ENCODE data around the gene FOXD4L1.
"Not testable (repeated sequence)": the region's sequence is repeated elsewhere in the genome, so short reads cannot be mapped to it uniquely, and the experiment has no call there.

DNA sequence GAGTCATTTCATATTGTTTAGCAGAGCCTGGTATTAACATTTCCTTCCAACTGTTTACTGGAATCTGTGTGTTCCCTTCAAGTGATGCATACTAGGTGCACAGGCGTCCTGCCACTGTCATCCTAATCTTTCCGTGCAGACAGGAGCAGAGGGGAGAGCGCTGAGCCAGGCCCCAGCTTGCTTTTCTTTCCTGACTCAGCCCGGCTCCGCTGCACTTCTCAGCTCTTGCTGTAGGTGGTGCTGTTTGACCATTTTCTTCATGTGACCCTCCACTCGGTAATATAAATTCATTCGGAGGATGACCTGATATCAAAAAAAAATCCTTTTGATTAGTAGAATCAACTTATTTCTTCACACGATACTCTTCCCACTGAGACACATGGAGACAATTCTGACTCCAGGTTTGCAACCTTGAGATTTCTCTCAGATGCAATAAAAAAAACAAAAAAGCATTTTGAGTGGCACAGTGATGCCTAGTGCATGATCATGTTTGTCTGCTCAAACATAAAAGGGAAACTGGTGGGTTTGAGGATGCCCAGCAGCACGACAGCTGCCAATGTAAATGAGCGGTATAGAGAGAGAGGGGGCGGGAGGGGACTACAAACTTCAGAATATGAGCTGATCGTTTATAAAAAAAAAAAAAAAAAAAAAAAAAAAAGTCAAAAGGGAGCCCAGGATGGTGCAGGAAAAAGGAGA lies 29.0 kb downstream of the FOXD4L1 start:
- not testable (repeated sequence) for TF ChIP-seq EZH2 (IDR thresholded peaks at IDR 0.05); POLR2AphosphoS5 (IDR thresholded peaks at IDR 0.05; ENCODE audit: borderline replicate concordance, low read depth, low read length); FOXP2 (optimal IDR thresholded peaks at IDR 0.05; ENCODE audit: control extremely low read depth, extremely low read length, insufficient read depth)

All from SK-N-MC (cell line).